Activated CD8-positive, alpha-beta memory T cell treated with anti-CD3 and anti-CD28 coated beads, Interleukin-2, amount 50 U/mL, for 4 hours (primary cell): Measurements from ENCODE around the gene SDC4.

Experiments used
- DNase-seq: peaks from one replicate; pipeline ENCODE4 v3.0.0-alpha.2; 2020

Gene SDC4

GRCh38 chr20:45342855-45343531 is 5.2 kb downstream of the SDC4 start:
- no peak for DNase-seq

GRCh38 chr20:45341939-45342854 is 6.0 kb downstream of the SDC4 start:
- no peak for DNase-seq

GRCh38 chr20:45341579-45341938 is 6.7 kb downstream of the SDC4 start:
- no peak for DNase-seq

- no peak for DNase-seq
These were observed 7.3 kb downstream of the SDC4 start for GRCh38 chr20:45340951-45341350.

GRCh38 chr20:45340236-45340847 is 7.9 kb downstream of the SDC4 start:
- no peak for DNase-seq

- no peak for DNase-seq
These were observed 8.4 kb downstream of the SDC4 start for GRCh38 chr20:45339799-45340198.

GRCh38 chr20:45339084-45339483 is 9.1 kb downstream of the SDC4 start:
- DNase-seq, result no peak

- DNase-seq, result no peak
These were observed 9.8 kb downstream of the SDC4 start for GRCh38 chr20:45338121-45339030.

GRCh38 chr20:45337367-45338120 is 10.7 kb downstream of the SDC4 start:
- DNase-seq, result no peak

GRCh38 chr20:45336530-45337366 is 11.5 kb downstream of the SDC4 start:
- DNase-seq, result no peak

GRCh38 chr20:45330476-45330875 is 17.7 kb downstream of the SDC4 start:
- DNase-seq, result no peak

GRCh38 chr20:45329497-45330319 is 18.5 kb downstream of the SDC4 start:
- no peak for DNase-seq

- no peak for DNase-seq
These were observed 19.8 kb downstream of the SDC4 start for GRCh38 chr20:45328451-45328850.

GRCh38 chr20:45325371-45325770 is 22.9 kb downstream of the SDC4 start:
- DNase-seq, result no peak

- no peak for DNase-seq
These were observed 24.5 kb downstream of the SDC4 start for GRCh38 chr20:45323731-45324130.

- no peak for DNase-seq
These were observed 25.3 kb downstream of the SDC4 start for GRCh38 chr20:45322952-45323383.

GRCh38 chr20:45320948-45321595 is 27.2 kb downstream of the SDC4 start:
- DNase-seq, result no peak

GRCh38 chr20:45318948-45319347 is 29.3 kb downstream of the SDC4 start:
- DNase-seq, result no peak

GRCh38 chr20:45318386-45318939 is 29.8 kb downstream of the SDC4 start:
- no peak for DNase-seq
